Measurements from ENCODE around the gene NSF.
A peak's percentile ranks its signal among the peaks of the same experiment; 100 is the strongest.
"Not testable (repeated sequence)": the region's sequence is repeated elsewhere in the genome, so short reads cannot be mapped to it uniquely, and the experiment has no call there.

Gene NSF

DNA sequence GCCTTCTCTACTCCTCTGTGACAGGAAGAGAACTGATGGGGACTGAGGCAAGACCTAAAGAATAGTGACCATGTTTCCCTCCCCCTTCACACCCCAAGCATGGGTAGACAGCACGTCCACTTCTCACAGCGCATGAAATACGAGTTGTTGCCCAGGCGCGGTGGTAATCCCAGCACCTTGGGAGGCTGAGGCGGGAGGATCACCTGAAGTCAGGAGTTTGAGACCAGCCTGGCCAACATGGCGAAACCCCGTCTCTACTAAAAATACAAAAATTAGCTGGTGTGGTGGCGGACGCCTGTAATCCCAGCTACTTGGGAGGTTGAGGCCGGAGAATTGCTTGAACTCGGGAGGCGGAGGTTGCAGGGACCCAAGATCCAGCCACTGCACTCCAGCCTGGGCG, 178.4 kb downstream of the NSF start:
- H3K4me3 ChIP-seq (ENCODE audit: low read depth, low read length); CTCF ChIA-PET: not testable (repeated sequence)
- H3K36me3 ChIP-seq (ENCODE audit: control insufficient read depth in 2 of 2, insufficient read depth in 1 of 2, low read length in 2 of 2), result peaks cover 0 to 24% of the 10 kb centered on the region in 2 experiments; a peak in 2 of 3 replicates

GRCh38 chr17:46769531-46770438, 179.3 kb downstream of the NSF start:
- Histone ChIP-seq H3K4me3 (ENCODE audit: low read depth, low read length) (no peak overlapping the region), H3K36me3 (ENCODE audit: control insufficient read depth in 2 of 2, insufficient read depth in 1 of 2, low read length in 2 of 2) (peaks cover 0 to 19% of the 10 kb centered on the region in 2 experiments; a peak in 2 of 3 replicates), H3K4me1 (ENCODE audit: control insufficient read depth, insufficient read depth, low read length) (0 out of 2 replicates have a peak, but pooled peaks cover 4% of the 10 kb centered on the region), H3K9me3 (ENCODE audit: control insufficient read depth, insufficient read depth, low read depth, low read length) (no peaks in the 10 kb centered on the region), H3K27ac (ENCODE audit: extremely low read depth, low read depth, low read length) (peak overlapping the region; percentile 86; the same call in 1 of the 2 replicates)
- ChIA-PET POLR2A (no interaction called here), CTCF (no interaction called here)
- TF ChIP-seq ZNF626 (tag by site-specific recombination; IDR thresholded peaks at IDR 0.05), result no peak
- 0 out of 2 replicates have a peak, but pooled peaks have one; percentile 7 for TF ChIP-seq ZNF202 (tag by site-specific recombination; IDR thresholded peaks at IDR 0.05; ENCODE audit: borderline replicate concordance)
- TF ChIP-seq ZNF146 (tag by site-specific recombination; IDR thresholded peaks at IDR 0.05), result no peak
- TF ChIP-seq ZFP37 (tag by site-specific recombination; IDR thresholded peaks at IDR 0.05), result no peak
- no peak for TF ChIP-seq ZNF266 (tag by site-specific recombination; IDR thresholded peaks at IDR 0.05; ENCODE audit: low read depth)
- TF ChIP-seq ZNF654 (tag by site-specific recombination; IDR thresholded peaks at IDR 0.05; ENCODE audit: low read depth), result no peak
- no peak for TF ChIP-seq ZBTB10 (tag by site-specific recombination; IDR thresholded peaks at IDR 0.05)
- TF ChIP-seq ZBTB49 (tag by site-specific recombination; IDR thresholded peaks at IDR 0.05; ENCODE audit: low read depth), result no peak
- TF ChIP-seq ZNF148 (tag by site-specific recombination; IDR thresholded peaks at IDR 0.05; ENCODE audit: borderline replicate concordance), result no peak
- no peak for TF ChIP-seq ZNF184 (tag by site-specific recombination; IDR thresholded peaks at IDR 0.05)
- TF ChIP-seq HIC1 (tag by site-specific recombination; IDR thresholded peaks at IDR 0.05), result 0 out of 2 replicates have a peak, but pooled peaks have one; percentile 13
- no peak for TF ChIP-seq OSR2 (tag by site-specific recombination; IDR thresholded peaks at IDR 0.05)
- TF ChIP-seq ZNF549 (tag by site-specific recombination; IDR thresholded peaks at IDR 0.05), result no peak
- TF ChIP-seq, protein P1, sequence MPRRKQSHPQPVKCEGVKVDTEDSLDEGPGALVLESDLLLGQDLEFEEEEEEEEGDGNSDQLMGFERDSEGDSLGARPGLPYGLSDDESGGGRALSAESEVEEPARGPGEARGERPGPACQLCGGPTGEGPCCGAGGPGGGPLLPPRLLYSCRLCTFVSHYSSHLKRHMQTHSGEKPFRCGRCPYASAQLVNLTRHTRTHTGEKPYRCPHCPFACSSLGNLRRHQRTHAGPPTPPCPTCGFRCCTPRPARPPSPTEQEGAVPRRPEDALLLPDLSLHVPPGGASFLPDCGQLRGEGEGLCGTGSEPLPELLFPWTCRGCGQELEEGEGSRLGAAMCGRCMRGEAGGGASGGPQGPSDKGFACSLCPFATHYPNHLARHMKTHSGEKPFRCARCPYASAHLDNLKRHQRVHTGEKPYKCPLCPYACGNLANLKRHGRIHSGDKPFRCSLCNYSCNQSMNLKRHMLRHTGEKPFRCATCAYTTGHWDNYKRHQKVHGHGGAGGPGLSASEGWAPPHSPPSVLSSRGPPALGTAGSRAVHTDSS (tag by site-specific recombination; IDR thresholded peaks at IDR 0.05), result no peak
- peak; percentile 29; the same call in 1 of the 2 replicates for TF ChIP-seq ZFHX2 (tag by site-specific recombination; conservative IDR thresholded peaks at IDR 0.05)
- TF ChIP-seq ZBTB20 (tag by site-specific recombination; IDR thresholded peaks at IDR 0.05), result no peak
- TF ChIP-seq BCL11A (tag by site-specific recombination; IDR thresholded peaks at IDR 0.05; ENCODE audit: low read depth), result no peak
- TF ChIP-seq ZNF391 (tag by site-specific recombination; IDR thresholded peaks at IDR 0.05; ENCODE audit: borderline replicate concordance, low read depth), result no peak
- TF ChIP-seq, protein P2, sequence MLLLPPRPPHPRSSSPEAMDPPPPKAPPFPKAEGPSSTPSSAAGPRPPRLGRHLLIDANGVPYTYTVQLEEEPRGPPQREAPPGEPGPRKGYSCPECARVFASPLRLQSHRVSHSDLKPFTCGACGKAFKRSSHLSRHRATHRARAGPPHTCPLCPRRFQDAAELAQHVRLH (tag by site-specific recombination; IDR thresholded peaks at IDR 0.05), result no peak
- no peak for TF ChIP-seq ZSCAN30 (tag by site-specific recombination; IDR thresholded peaks at IDR 0.05)
- no peak for TF ChIP-seq ZNF239 (tag by site-specific recombination; IDR thresholded peaks at IDR 0.05)

More for the DNA sequence above, 178.4 kb downstream of the NSF start:
- not testable (repeated sequence) for H3K4me1 ChIP-seq (ENCODE audit: control insufficient read depth, insufficient read depth, low read length); H3K27ac ChIP-seq (ENCODE audit: extremely low read depth, low read depth, low read length); H3K9me3 ChIP-seq (ENCODE audit: control insufficient read depth, insufficient read depth, low read depth, low read length)
- POLR2A ChIA-PET, result interaction anchor here (0.7 kb wide), 1 partner anchor 66 kb away, joined by 3 read pairs; no protein-coding TSS in a partner anchor
